Duodenal mucosa (tissue), 2 donors: Measurements from ENCODE around the gene IGFBP5.

ENCODE experiments used
- H3K27ac ChIP-seq: one replicate; pipeline ENCODE4 v1.7.0; 2013; ENCODE audit warnings: low read depth, low read length
- H3K27me3 ChIP-seq, 2 donors: one replicate each; pipeline ENCODE4 v1.7.0; 2013; ENCODE audit warnings: low read length in 2 of 2, control low read depth in 1 of 2; ENCODE audit not compliant: insufficient read depth in 2 of 2, control insufficient read depth in 1 of 2
- H3K36me3 ChIP-seq, 2 donors: one replicate each; pipeline ENCODE4 v1.7.0; 2013; ENCODE audit warnings: low read length in 2 of 2, control low read depth in 1 of 2; ENCODE audit not compliant: insufficient read depth in 2 of 2, control insufficient read depth in 1 of 2
- H3K4me1 ChIP-seq, 2 donors: one replicate each; pipeline ENCODE4 v1.7.0; 2013; ENCODE audit warnings: low read length in 2 of 2, control low read depth in 1 of 2; ENCODE audit not compliant: insufficient read depth in 2 of 2, control insufficient read depth in 1 of 2
- H3K4me3 ChIP-seq, 2 donors: one replicate each; pipeline ENCODE4 v1.7.0; 2013; ENCODE audit warnings: low read length in 2 of 2, low read depth in 1 of 2
- H3K9ac ChIP-seq, 2 donors: one replicate each; pipeline ENCODE4 v1.7.0; 2013; ENCODE audit warnings: low read length in 2 of 2, low read depth in 1 of 2
- H3K9me3 ChIP-seq, 2 donors: one replicate each; pipeline ENCODE4 v1.7.0; 2013; ENCODE audit warnings: low read length in 2 of 2, control low read depth in 1 of 2; ENCODE audit not compliant: control insufficient read depth in 1 of 2

IGFBP5 gene

GRCh38 chr2:216733046-216733445 lies 37.7 kb upstream of the IGFBP5 start:
- Histone ChIP-seq H3K4me3 (no peak overlapping the region), H3K27me3 (no peaks in the 10 kb centered on the region), H3K36me3 (no peaks in the 10 kb centered on the region), H3K9me3 (no peaks in the 10 kb centered on the region), H3K27ac (no peak overlapping the region), H3K9ac (no peak overlapping the region), H3K4me1 (no peaks in the 10 kb centered on the region)

- Histone ChIP-seq H3K27me3 (no peaks in the 10 kb centered on the region), H3K27ac (no peak overlapping the region), H3K9me3 (no peaks in the 10 kb centered on the region), H3K4me3 (no peak overlapping the region), H3K9ac (no peak overlapping the region), H3K36me3 (no peaks in the 10 kb centered on the region), H3K4me1 (no peaks in the 10 kb centered on the region)
Observed at GRCh38 chr2:216732334-216732733, 37.0 kb upstream of the IGFBP5 start.

- Histone ChIP-seq H3K27ac (no peak overlapping the region), H3K9me3 (no peaks in the 10 kb centered on the region), H3K9ac (no peak overlapping the region), H3K4me3 (no peak overlapping the region), H3K4me1 (no peaks in the 10 kb centered on the region), H3K27me3 (no peaks in the 10 kb centered on the region), H3K36me3 (no peaks in the 10 kb centered on the region)
Observed at GRCh38 chr2:216731465-216731864, 36.1 kb upstream of the IGFBP5 start.

DNA sequence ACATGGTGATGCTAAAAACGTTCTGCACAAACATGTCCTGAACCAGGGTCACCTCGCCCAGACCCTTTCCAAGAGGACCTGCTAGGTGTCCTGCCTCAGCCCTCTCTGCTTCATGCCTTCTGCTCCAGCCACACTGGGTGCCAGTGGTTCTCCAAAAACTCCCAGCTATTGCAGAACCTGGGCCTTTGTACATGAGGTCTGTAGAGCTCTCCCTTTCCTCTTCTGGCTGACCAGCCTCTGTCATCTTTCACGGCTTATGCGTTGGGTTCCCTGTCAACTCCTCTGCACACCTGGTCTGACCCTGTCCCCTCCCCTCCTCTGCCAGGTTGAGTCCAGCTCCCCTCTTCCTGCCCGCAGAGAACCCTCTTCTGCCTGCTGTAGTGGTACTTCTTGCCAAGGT lies 35.5 kb upstream of the IGFBP5 start:
- H3K4me1 ChIP-seq = no peaks in the 10 kb centered on the region
- no peak overlapping the region for H3K4me3 ChIP-seq
- H3K27ac ChIP-seq = no peak overlapping the region
- no peaks in the 10 kb centered on the region for H3K27me3 ChIP-seq
- no peak overlapping the region for H3K9ac ChIP-seq
- no peaks in the 10 kb centered on the region for H3K36me3 ChIP-seq
- no peaks in the 10 kb centered on the region for H3K9me3 ChIP-seq

GRCh38 chr2:216727346-216728122 lies 32.2 kb upstream of the IGFBP5 start:
- Histone ChIP-seq H3K4me1 (no peaks in the 10 kb centered on the region), H3K27me3 (no peaks in the 10 kb centered on the region), H3K27ac (no peak overlapping the region), H3K36me3 (no peaks in the 10 kb centered on the region), H3K9me3 (no peaks in the 10 kb centered on the region), H3K9ac (no peak overlapping the region), H3K4me3 (no peak overlapping the region)

DNA sequence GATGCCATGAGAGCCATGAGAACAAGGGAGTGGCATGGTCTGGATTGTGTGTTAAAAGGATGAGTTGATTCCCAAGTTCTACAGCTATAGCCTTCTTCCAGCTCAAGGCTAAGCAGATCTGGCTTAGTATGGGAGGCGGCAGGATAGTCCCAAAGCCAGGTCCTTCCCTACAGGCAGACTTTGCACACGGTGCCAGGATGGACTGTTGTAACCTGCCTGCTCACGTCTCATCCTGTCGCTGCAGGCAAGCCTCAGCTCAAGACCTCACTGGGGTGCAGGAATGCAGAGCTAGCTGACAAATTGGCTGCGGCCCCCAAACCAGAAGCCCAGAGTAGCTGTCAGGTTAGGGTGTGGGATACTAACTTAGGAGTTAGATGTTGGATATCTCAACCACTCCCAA lies 28.8 kb upstream of the IGFBP5 start:
- no peaks in the 10 kb centered on the region for H3K36me3 ChIP-seq
- H3K9me3 ChIP-seq = no peaks in the 10 kb centered on the region
- H3K9ac ChIP-seq = no peak overlapping the region
- H3K27ac ChIP-seq = no peak overlapping the region
- no peaks in the 10 kb centered on the region for H3K4me1 ChIP-seq
- H3K4me3 ChIP-seq = no peak overlapping the region
- no peaks in the 10 kb centered on the region for H3K27me3 ChIP-seq

- Histone ChIP-seq H3K4me1 (no peaks in the 10 kb centered on the region), H3K36me3 (no peaks in the 10 kb centered on the region), H3K27me3 (no peaks in the 10 kb centered on the region), H3K27ac (no peak overlapping the region), H3K9ac (no peak overlapping the region), H3K4me3 (no peak overlapping the region), H3K9me3 (no peaks in the 10 kb centered on the region)
Observed at GRCh38 chr2:216721141-216721540, 25.8 kb upstream of the IGFBP5 start.

DNA sequence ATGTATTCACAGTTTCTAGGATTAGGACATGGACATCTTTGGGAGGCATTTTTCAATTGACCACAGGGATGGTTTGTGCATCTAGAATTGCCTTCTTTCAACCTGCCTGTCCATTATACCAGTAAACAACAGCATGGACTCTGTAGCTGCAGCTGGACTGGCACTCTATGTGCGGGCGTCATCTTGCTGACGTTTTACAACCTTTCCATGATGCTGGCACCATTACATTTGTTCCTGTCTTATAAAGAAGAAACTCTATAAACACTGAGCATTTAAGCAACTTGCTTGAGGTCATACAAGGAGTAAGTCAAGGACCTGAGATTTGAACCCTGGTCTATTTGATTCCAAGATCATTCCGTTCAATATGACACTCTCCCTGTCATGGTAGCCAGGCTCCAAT lies 25.4 kb upstream of the IGFBP5 start:
- H3K27ac ChIP-seq = no peak overlapping the region
- H3K4me1 ChIP-seq = no peaks in the 10 kb centered on the region
- H3K36me3 ChIP-seq = no peaks in the 10 kb centered on the region
- H3K27me3 ChIP-seq = no peaks in the 10 kb centered on the region
- H3K9me3 ChIP-seq = no peaks in the 10 kb centered on the region
- no peak overlapping the region for H3K4me3 ChIP-seq
- no peak overlapping the region for H3K9ac ChIP-seq

- Histone ChIP-seq H3K9ac (no peak overlapping the region), H3K36me3 (no peaks in the 10 kb centered on the region), H3K4me1 (no peaks in the 10 kb centered on the region), H3K4me3 (no peak overlapping the region), H3K27me3 (no peaks in the 10 kb centered on the region), H3K27ac (no peak overlapping the region), H3K9me3 (no peaks in the 10 kb centered on the region)
Observed at GRCh38 chr2:216717907-216718615, 22.7 kb upstream of the IGFBP5 start.

DNA sequence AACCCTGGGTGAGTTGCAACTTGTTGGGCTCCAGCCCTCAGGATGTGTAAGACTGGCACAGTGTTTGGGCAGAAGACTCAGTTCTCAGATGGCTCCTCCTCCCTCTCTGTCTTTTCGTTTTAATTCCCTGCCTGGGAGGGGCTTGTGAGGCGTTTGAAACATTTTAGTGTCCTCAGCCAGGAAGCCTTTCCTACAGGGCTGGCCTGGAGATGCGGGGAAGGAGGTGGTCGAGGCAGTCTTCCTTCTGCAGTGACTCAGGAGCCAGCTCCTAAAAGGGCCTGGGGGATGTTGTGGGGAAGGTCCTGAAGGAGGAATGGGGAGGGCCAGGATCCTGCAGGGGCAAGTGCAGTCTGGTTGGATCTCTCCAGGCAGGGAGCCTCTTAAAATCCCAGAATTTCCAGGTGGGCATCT lies 22.1 kb upstream of the IGFBP5 start:
- H3K4me1 ChIP-seq = no peaks in the 10 kb centered on the region
- H3K27ac ChIP-seq = no peak overlapping the region
- no peak overlapping the region for H3K9ac ChIP-seq
- no peaks in the 10 kb centered on the region for H3K36me3 ChIP-seq
- no peak overlapping the region for H3K4me3 ChIP-seq
- H3K27me3 ChIP-seq = no peaks in the 10 kb centered on the region
- H3K9me3 ChIP-seq = no peaks in the 10 kb centered on the region
